GM19099 (cell line): ENCODE results near the gene RAPGEF5.

Source experiments
- POLR2A ChIP-seq: IDR thresholded peaks from 3 replicates; pipeline ENCODE4 v1.6.1; 2011; ENCODE audit warnings: low read depth; ENCODE audit not compliant: insufficient read length; ENCODE audit errors: extremely low read depth

RAPGEF5 gene

GRCh38 chr7:22318376-22318775 is 38.6 kb downstream of the RAPGEF5 start:
- no peak for TF ChIP-seq POLR2A

GRCh38 chr7:22317632-22318031 is 39.3 kb downstream of the RAPGEF5 start:
- TF ChIP-seq POLR2A: no peak

GRCh38 chr7:22316914-22317313 is 40.0 kb downstream of the RAPGEF5 start:
- TF ChIP-seq POLR2A: no peak

- no peak for TF ChIP-seq POLR2A
Measured at GRCh38 chr7:22307816-22308215, 49.1 kb downstream of the RAPGEF5 start.

- TF ChIP-seq POLR2A: no peak
Measured at GRCh38 chr7:22305706-22306105, 51.2 kb downstream of the RAPGEF5 start.

GRCh38 chr7:22302951-22303423 is 54.0 kb downstream of the RAPGEF5 start:
- TF ChIP-seq POLR2A: no peak

GRCh38 chr7:22302193-22302592 is 54.8 kb downstream of the RAPGEF5 start:
- TF ChIP-seq POLR2A: no peak

GRCh38 chr7:22301790-22302189 is 55.2 kb downstream of the RAPGEF5 start:
- TF ChIP-seq POLR2A: no peak

- no peak for TF ChIP-seq POLR2A
Measured at GRCh38 chr7:22300839-22301238, 56.1 kb downstream of the RAPGEF5 start.

- no peak for TF ChIP-seq POLR2A
Measured at GRCh38 chr7:22296916-22297315, 60.0 kb downstream of the RAPGEF5 start.

- TF ChIP-seq POLR2A: no peak
Measured at GRCh38 chr7:22296265-22296566, 60.7 kb downstream of the RAPGEF5 start.

- TF ChIP-seq POLR2A: no peak
Measured at GRCh38 chr7:22295402-22296264, 61.3 kb downstream of the RAPGEF5 start.

GRCh38 chr7:22292531-22292930 is 64.4 kb downstream of the RAPGEF5 start:
- TF ChIP-seq POLR2A: no peak

GRCh38 chr7:22291977-22292376 is 65.0 kb downstream of the RAPGEF5 start:
- TF ChIP-seq POLR2A: no peak

GRCh38 chr7:22288202-22288601 is 68.8 kb downstream of the RAPGEF5 start:
- TF ChIP-seq POLR2A: no peak

GRCh38 chr7:22287412-22287811 is 69.5 kb downstream of the RAPGEF5 start:
- no peak for TF ChIP-seq POLR2A

- no peak for TF ChIP-seq POLR2A
Measured at GRCh38 chr7:22286436-22286835, 70.5 kb downstream of the RAPGEF5 start.
